SJSA1 (cell line): ENCODE data around the gene SLC35C1. TPM values are rescaled to one million over a fixed set of nuclear protein-coding genes. Genes with fewer than 3 reads are reported as not detected.
A peak's percentile ranks its signal among the peaks of the same experiment; 100 is the strongest.
"Not testable (repeated sequence)": the region's sequence is repeated elsewhere in the genome, so short reads cannot be mapped to it uniquely, and the experiment has no call there.

ENCODE experiments used
- DNase-seq, 2 experiments: peaks; one replicate each; pipeline ENCODE4 v3.0.0-alpha.2; 2015 to 2020; ENCODE audit warnings: low spot score in 2 of 2, low read depth in 1 of 2
- H3K27ac ChIP-seq: fragments of 250-450 bp; sonication (Bioruptor Pico); 2 replicates; pipeline ENCODE4 v1.5.1; 2020; ENCODE audit warnings: mild to moderate bottlenecking, moderate library complexity
- H3K27me3 ChIP-seq: fragments of 250-450 bp; sonication (Bioruptor Pico); replicated peaks from 2 replicates; pipeline ENCODE4 v1.5.1; 2020; ENCODE audit warnings: mild to moderate bottlenecking, moderate library complexity
- H3K36me3 ChIP-seq: fragments of 250-450 bp; sonication (Bioruptor Pico); 2 replicates; pipeline ENCODE4 v1.5.1; 2020; ENCODE audit warnings: mild to moderate bottlenecking
- H3K4me1 ChIP-seq: fragments of 250-450 bp; sonication (Bioruptor Pico); replicated peaks from 2 replicates; pipeline ENCODE4 v1.6.1; 2021; ENCODE audit warnings: mild to moderate bottlenecking
- H3K4me3 ChIP-seq: fragments of 250-450 bp; sonication (Bioruptor Pico); 2 replicates; pipeline ENCODE4 v1.5.1; 2020; ENCODE audit warnings: mild to moderate bottlenecking
- H3K9me3 ChIP-seq: fragments of 250-450 bp; sonication (Bioruptor Pico); replicated peaks from 2 replicates; pipeline ENCODE4 v1.5.1; 2020; ENCODE audit warnings: mild to moderate bottlenecking
- total RNA-seq: library from RNA; depleted of rRNA; stranded (reverse); fragments of >200 nt; shearing (Covaris generic); gene quantifications from 2 replicates; pipeline ENCODE4 v1.2.3, GENCODE V29; 2014

The SLC35C1 gene
- total RNA-seq, 1 experiment from 2014 or later: 11.8 TPM

GRCh38 chr11:45809456-45810395, 4.8 kb downstream of the SLC35C1 start:
- no peaks in the 10 kb centered on the region for H3K9me3 ChIP-seq
- DNase-seq: no peak
- H3K4me3 ChIP-seq: no peak overlapping the region
- peaks cover 18% of the 10 kb centered on the region for H3K4me1 ChIP-seq
- H3K27ac ChIP-seq: no peak overlapping the region
- H3K27me3 ChIP-seq: no peaks in the 10 kb centered on the region
- peaks cover 74% of the 10 kb centered on the region for H3K36me3 ChIP-seq

DNA sequence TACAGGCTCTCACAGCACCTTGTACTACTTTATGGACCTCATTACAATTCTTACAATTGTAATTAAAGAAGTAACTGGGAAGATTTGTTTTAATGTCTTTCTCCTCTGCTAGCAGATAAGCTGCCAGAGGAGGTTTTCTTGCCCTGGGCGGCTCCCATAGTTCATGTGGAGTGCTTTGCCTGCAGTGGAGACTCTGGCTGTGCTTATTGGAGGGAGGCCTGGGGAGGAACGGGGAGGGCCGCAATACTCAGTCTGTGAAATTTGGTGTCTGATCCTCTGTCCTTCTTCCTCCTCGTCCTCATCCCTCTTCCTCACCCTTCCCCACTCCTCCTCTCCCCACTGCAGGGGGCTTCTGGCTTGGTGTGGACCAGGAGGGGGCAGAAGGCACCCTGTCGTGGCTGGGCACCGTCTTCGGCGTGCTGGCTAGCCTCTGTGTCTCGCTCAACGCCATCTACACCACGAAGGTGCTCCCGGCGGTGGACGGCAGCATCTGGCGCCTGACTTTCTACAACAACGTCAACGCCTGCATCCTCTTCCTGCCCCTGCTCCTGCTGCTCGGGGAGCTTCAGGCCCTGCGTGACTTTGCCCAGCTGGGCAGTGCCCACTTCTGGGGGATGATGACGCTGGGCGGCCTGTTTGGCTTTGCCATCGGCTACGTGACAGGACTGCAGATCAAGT, 5.6 kb downstream of the SLC35C1 start:
- Histone ChIP-seq H3K4me1 (peaks cover 16% of the 10 kb centered on the region), H3K27ac (no peak overlapping the region), H3K36me3 (peaks cover 71% of the 10 kb centered on the region), H3K4me3 (no peak overlapping the region), H3K9me3 (no peaks in the 10 kb centered on the region), H3K27me3 (no peaks in the 10 kb centered on the region)
- no peak for DNase-seq

DNA sequence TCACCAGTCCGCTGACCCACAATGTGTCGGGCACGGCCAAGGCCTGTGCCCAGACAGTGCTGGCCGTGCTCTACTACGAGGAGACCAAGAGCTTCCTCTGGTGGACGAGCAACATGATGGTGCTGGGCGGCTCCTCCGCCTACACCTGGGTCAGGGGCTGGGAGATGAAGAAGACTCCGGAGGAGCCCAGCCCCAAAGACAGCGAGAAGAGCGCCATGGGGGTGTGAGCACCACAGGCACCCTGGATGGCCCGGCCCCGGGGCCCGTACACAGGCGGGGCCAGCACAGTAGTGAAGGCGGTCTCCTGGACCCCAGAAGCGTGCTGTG, 6.1 kb downstream of the SLC35C1 start:
- no peak for DNase-seq
- Histone ChIP-seq H3K27me3 (no peaks in the 10 kb centered on the region), H3K9me3 (no peaks in the 10 kb centered on the region), H3K36me3 (peaks cover 66% of the 10 kb centered on the region), H3K27ac (no peak overlapping the region), H3K4me3 (no peak overlapping the region), H3K4me1 (peaks cover 11% of the 10 kb centered on the region)

DNA sequence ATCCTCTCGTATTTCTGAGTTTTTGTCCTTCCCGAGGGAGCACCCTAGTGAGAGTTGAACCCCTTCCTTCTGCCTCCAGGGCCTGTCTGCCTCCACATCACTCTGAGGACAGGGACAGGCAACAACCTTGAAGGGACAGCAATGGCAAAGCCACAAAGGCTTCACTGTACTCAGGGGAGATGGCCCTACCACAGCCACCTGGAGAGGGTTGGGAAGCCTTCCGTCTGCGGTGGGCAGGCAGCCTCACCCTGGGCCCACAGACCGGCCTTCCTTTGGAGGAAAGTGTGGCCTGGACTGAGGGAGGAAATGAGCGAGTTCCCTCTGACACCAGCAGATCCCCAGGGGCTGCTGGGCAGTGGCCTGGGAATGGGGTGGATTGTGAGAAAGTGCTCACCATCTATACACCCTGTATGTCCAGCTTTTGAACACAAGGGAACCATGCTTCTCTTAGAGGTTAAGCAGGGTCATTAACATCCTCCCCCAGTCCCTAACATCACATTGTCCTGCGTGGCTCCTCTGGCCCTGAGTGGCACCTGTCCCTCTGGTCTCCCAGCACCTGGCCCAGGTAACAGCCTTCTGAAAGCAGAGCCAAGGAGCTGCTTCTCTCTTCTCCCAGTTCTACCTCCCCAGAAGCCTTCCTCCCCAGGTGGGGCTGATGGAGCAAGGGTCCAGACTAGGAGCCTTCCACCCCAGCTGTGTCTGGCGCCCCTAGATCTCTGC, 6.8 kb downstream of the SLC35C1 start:
- Histone ChIP-seq H3K4me3 (no peak overlapping the region), H3K27ac (no peak overlapping the region), H3K36me3 (peaks cover 60% of the 10 kb centered on the region), H3K27me3 (no peaks in the 10 kb centered on the region), H3K9me3 (no peaks in the 10 kb centered on the region), H3K4me1 (peaks cover 6% of the 10 kb centered on the region; the same call in 1 of the 2 replicates)
- no peak for DNase-seq

GRCh38 chr11:45812581-45813548, 7.9 kb downstream of the SLC35C1 start:
- Histone ChIP-seq H3K4me1 (no peaks in the 10 kb centered on the region), H3K27ac (no peak overlapping the region), H3K4me3 (no peak overlapping the region), H3K36me3 (peaks cover 49% of the 10 kb centered on the region), H3K9me3 (no peaks in the 10 kb centered on the region), H3K27me3 (no peaks in the 10 kb centered on the region)
- DNase-seq: no peak

DNA sequence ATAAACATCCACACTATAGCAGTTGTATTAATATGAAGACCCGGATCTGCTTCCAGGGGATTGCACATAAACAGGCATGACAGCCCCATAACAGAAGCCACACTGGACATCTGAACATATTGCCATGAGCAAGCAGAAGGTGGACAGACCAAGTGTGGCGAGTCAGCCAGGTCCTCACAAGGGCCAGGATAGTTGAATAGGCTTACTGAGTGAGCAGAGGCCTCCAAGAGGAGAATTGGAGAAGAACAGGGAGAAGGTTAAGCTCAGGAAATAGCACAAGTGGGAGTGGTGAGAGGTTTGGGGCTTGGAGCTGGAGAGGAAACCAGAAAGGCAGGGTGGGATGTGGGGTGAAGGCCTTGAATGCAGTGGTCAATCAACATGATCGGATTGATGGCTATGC, 10.8 kb downstream of the SLC35C1 start:
- Histone ChIP-seq H3K27ac (no peak overlapping the region), H3K27me3 (no peaks in the 10 kb centered on the region), H3K4me1 (no peaks in the 10 kb centered on the region), H3K9me3 (0 out of 2 replicates have a peak, but pooled peaks cover 3% of the 10 kb centered on the region), H3K36me3 (peaks cover 20% of the 10 kb centered on the region), H3K4me3 (no peak overlapping the region)
- DNase-seq: peak in 1 of 2 experiments; percentile 14

DNA sequence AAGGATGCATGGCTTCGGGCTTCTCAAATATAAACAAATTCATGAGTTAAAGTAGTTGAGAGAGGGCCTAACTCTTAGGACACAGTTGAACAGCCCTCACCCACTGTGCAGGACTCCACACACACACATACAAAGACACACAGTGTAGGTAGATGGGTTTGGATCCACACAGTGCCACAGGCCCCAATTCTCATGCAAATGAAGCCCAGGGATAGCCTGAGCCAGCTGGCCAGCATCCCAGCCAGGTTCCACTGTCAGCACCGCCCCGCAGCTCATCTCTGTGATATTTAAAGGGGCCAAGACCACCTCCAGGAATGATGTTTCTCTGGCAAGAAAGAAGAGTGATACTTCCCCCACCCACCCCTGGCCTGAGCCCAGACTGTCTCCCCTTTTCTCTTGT, 11.7 kb downstream of the SLC35C1 start:
- no peaks in the 10 kb centered on the region for H3K27me3 ChIP-seq
- no peak for DNase-seq
- no peaks in the 10 kb centered on the region for H3K4me1 ChIP-seq
- no peak overlapping the region for H3K27ac ChIP-seq
- 0 out of 2 replicates have a peak, but pooled peaks cover 3% of the 10 kb centered on the region for H3K9me3 ChIP-seq
- H3K36me3 ChIP-seq: peaks cover 11% of the 10 kb centered on the region
- no peak overlapping the region for H3K4me3 ChIP-seq

DNA sequence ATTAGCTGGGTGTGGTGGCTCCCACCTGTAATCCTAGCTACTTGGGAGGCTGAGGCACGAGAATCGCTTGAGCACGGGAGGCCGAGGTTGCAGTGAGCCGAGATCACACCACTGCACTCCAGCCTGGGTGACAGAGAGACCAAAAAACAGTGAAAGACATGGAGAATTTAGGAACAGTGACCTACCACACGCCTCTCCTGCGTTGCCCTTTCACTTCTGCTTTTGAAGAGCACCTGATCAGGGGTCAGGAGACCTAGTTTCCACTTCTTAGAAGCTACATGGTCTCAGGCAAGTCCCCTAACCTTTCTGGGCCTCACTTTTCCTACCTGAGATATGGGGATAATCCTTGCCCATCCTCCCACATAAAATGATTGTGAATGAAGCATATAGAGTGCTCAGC, 12.2 kb downstream of the SLC35C1 start:
- Histone ChIP-seq H3K4me3 (no peak overlapping the region), H3K9me3 (0 out of 2 replicates have a peak, but pooled peaks cover 3% of the 10 kb centered on the region), H3K4me1 (no peaks in the 10 kb centered on the region), H3K27ac (no peak overlapping the region), H3K36me3 (peaks cover 5% of the 10 kb centered on the region), H3K27me3 (no peaks in the 10 kb centered on the region)
- no peak for DNase-seq

- H3K27ac ChIP-seq: no peak overlapping the region
- no peaks in the 10 kb centered on the region for H3K4me1 ChIP-seq
- H3K36me3 ChIP-seq: no peaks in the 10 kb centered on the region
- DNase-seq: no peak
- H3K27me3 ChIP-seq: no peaks in the 10 kb centered on the region
- H3K9me3 ChIP-seq: 0 out of 2 replicates have a peak, but pooled peaks cover 3% of the 10 kb centered on the region
- no peak overlapping the region for H3K4me3 ChIP-seq
Measured at GRCh38 chr11:45818961-45819605, 14.1 kb downstream of the SLC35C1 start.

GRCh38 chr11:45820211-45820857, 15.4 kb downstream of the SLC35C1 start:
- H3K27me3 ChIP-seq: no peaks in the 10 kb centered on the region

DNA sequence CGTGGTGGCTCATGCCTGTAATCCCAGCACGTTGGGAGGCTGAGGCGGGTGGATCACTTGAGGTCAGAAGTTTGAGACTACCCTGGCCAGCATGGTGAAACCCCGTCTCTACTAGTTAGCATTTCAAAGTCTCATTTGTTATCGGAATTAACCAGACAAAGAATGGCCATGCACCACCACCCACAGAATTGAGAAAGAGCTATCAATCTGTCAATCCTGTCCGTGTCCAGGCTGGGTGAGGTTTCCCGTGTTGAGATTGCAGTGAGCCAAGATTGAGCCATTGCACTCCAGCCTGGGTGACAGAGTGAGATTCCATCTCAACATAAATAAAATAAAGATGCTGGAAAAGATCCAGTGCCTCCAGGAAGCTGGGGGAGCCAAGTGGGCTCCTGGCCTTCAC, 21.5 kb downstream of the SLC35C1 start:
- not testable (repeated sequence) for DNase-seq, H3K36me3 ChIP-seq, H3K27ac ChIP-seq, H3K9me3 ChIP-seq, H3K27me3 ChIP-seq, H3K4me3 ChIP-seq
- peaks cover 15% of the 10 kb centered on the region for H3K4me1 ChIP-seq

More at GRCh38 chr11:45820211-45820857, 15.4 kb downstream of the SLC35C1 start:
- Histone ChIP-seq H3K36me3 (no peaks in the 10 kb centered on the region), H3K4me3 (no peak overlapping the region), H3K27ac (no peak overlapping the region), H3K4me1 (peaks cover 4% of the 10 kb centered on the region), H3K9me3 (0 out of 2 replicates have a peak, but pooled peaks cover 3% of the 10 kb centered on the region)
- no peak for DNase-seq

GRCh38 chr11:45827123-45827522, 22.2 kb downstream of the SLC35C1 start:
- no peak for DNase-seq
- H3K27ac ChIP-seq: no peak overlapping the region

More at GRCh38 chr11:45827123-45827522, 22.2 kb downstream of the SLC35C1 start:
- no peaks in the 10 kb centered on the region for H3K36me3 ChIP-seq
- peaks cover 15% of the 10 kb centered on the region for H3K4me1 ChIP-seq
- no peak overlapping the region for H3K4me3 ChIP-seq
- H3K27me3 ChIP-seq: 0 out of 2 replicates have a peak, but pooled peaks cover 6% of the 10 kb centered on the region
- H3K9me3 ChIP-seq: no peaks in the 10 kb centered on the region; the same call in none of the 2 replicates
